ENCODE measurements around the gene MIPOL1. TPM values are rescaled to one million over a fixed set of nuclear protein-coding genes. Genes with fewer than 3 reads are reported as not detected.
"Not testable (repeated sequence)": the region's sequence is repeated elsewhere in the genome, so short reads cannot be mapped to it uniquely, and the experiment has no call there.

MIPOL1 gene
- total RNA-seq, 4 donors from 2014 or later, result 11.4 to 25.7 (median 18.9) TPM

DNA sequence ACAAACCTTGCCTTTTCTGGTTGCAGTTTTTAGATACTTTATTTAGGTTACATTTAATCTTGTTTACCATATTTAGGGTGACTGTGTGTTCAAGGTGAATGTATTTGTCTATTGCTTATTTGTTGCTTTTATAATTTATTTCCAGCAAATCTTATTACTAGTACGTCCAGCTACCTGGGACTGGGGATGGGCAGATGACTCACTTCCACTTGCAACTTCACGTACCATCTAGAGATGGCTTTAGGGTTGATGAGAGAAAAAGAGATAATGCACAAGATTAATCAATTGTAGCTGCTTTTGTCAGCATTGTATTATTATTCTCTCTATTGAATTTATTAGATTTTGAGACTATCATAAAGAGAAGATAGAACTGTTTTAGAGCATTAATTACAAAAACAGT is 5.1 kb downstream of the MIPOL1 start:
- H3K4me3 ChIP-seq, result no peak overlapping the region
- peaks cover 0 to 17% (median 0%) of the 10 kb centered on the region in 4 donors for H3K4me1 ChIP-seq
- no peaks in the 10 kb centered on the region for H3K27me3 ChIP-seq
- no peak overlapping the region for H3K27ac ChIP-seq
- DNase-seq (ENCODE audit: low spot score in 2 of 2), result no peak
- peaks cover 0 to 13% (median 0%) of the 10 kb centered on the region in 4 donors for H3K9me3 ChIP-seq
- TF ChIP-seq EP300 (IDR thresholded peaks at IDR 0.05) (no peak), CTCF (IDR thresholded peaks at IDR 0.05) (no peak), POLR2A (IDR thresholded peaks at IDR 0.05) (no peak)
- WGBS, 2 donors, result 91 to 93% methylated on average over 2 of the region's 2 CpGs
- peaks cover 0 to 9% (median 0%) of the 10 kb centered on the region in 3 donors for H3K36me3 ChIP-seq

DNA sequence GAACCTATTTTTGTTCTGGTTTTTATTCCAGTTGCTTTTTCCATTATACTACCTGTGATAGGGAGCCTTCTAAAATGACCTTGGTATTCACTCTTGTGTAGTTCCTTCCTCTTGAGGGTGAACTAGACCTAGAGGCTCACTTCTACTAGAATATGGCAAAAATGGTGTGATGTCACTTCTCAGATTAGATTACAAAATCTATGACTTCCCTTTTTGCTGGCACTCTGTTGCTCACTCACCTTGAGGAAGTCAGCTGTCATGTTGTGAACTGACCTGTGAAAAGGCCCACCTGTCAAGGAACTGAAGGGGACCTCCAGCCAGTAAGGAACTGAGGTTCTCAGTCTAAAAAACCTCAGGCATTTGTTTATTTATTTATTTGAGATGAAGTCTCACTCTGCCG is 5.7 kb downstream of the MIPOL1 start:
- H3K27ac ChIP-seq, result no peak overlapping the region

GRCh38 chr14:37205623-37206605 is 8.2 kb downstream of the MIPOL1 start:
- not testable (repeated sequence) for DNase-seq (ENCODE audit: low spot score in 2 of 2); H3K4me1 ChIP-seq; H3K27me3 ChIP-seq; H3K36me3 ChIP-seq; H3K4me3 ChIP-seq; H3K27ac ChIP-seq
- WGBS, 2 donors, result 99% methylated on average over 7 of the region's 7 CpGs
- H3K9me3 ChIP-seq, result peaks cover 0 to 13% (median 0%) of the 10 kb centered on the region in 4 donors

More for the DNA sequence above, 5.7 kb downstream of the MIPOL1 start:
- no peak overlapping the region for H3K4me3 ChIP-seq
- H3K9me3 ChIP-seq, result peaks cover 0 to 13% (median 0%) of the 10 kb centered on the region in 4 donors
- 88 to 100% methylated on average over 1 of the region's 1 CpG for WGBS, 2 donors
- H3K27me3 ChIP-seq, result no peaks in the 10 kb centered on the region
- H3K36me3 ChIP-seq, result peaks cover 0 to 9% (median 0%) of the 10 kb centered on the region in 3 donors
- DNase-seq (ENCODE audit: low spot score in 2 of 2), result no peak
- no peak for TF ChIP-seq EP300 (IDR thresholded peaks at IDR 0.05)
- no peak for TF ChIP-seq POLR2A (IDR thresholded peaks at IDR 0.05)
- TF ChIP-seq CTCF (IDR thresholded peaks at IDR 0.05), result no peak
- peaks cover 0 to 15% (median 0%) of the 10 kb centered on the region in 4 donors for H3K4me1 ChIP-seq

- H3K4me3 ChIP-seq; H3K4me1 ChIP-seq; DNase-seq (ENCODE audit: low spot score in 2 of 2); H3K27ac ChIP-seq; H3K27me3 ChIP-seq: not testable (repeated sequence)
- H3K36me3 ChIP-seq, result peaks cover 0 to 21% (median 0%) of the 10 kb centered on the region in 3 donors
- H3K9me3 ChIP-seq, result peaks cover 0 to 13% (median 0%) of the 10 kb centered on the region in 4 donors
- WGBS, 2 donors, result 94 to 95% methylated on average over 2 of the region's 2 CpGs
Measured at GRCh38 chr14:37209617-37210016, 11.9 kb downstream of the MIPOL1 start.

DNA sequence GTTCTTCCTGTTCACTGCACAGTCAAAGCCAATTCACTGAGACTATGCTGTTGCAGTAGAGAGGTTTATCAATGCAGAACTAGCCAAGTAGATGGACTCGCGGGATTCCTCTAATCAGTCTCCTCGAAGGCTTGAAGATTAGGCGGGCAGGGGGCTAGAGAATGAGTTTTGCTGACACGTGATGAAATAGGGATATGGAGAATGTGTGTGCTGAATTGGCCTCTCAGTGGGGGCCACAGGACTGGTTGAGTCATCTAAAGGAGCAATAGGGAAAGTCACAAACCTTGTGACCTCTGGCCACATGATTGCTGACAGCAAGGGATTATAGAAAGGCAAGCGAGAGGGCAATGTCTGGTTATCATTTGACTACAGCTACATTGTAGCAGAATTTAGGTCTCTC is 12.7 kb downstream of the MIPOL1 start:
- no peak overlapping the region for H3K27ac ChIP-seq
- no peaks in the 10 kb centered on the region for H3K4me1 ChIP-seq
- TF ChIP-seq CTCF (IDR thresholded peaks at IDR 0.05), result no peak
- TF ChIP-seq POLR2A (IDR thresholded peaks at IDR 0.05), result no peak
- peaks cover 0 to 16% (median 0%) of the 10 kb centered on the region in 4 donors for H3K9me3 ChIP-seq
- peaks cover 0 to 29% (median 0%) of the 10 kb centered on the region in 3 donors for H3K36me3 ChIP-seq
- 94 to 97% methylated on average over 6 of the region's 6 CpGs for WGBS, 2 donors
- DNase-seq (ENCODE audit: low spot score in 2 of 2), result no peak
- H3K27me3 ChIP-seq, result no peaks in the 10 kb centered on the region
- no peak overlapping the region for H3K4me3 ChIP-seq

- no peak overlapping the region for H3K27ac ChIP-seq
- H3K36me3 ChIP-seq, result peaks cover 0 to 20% (median 0%) of the 10 kb centered on the region in 3 donors
- H3K27me3 ChIP-seq, result no peaks in the 10 kb centered on the region
- TF ChIP-seq POLR2A (IDR thresholded peaks at IDR 0.05), result no peak
- no peak for TF ChIP-seq EP300 (IDR thresholded peaks at IDR 0.05)
- no peak for TF ChIP-seq CTCF (IDR thresholded peaks at IDR 0.05)
- peaks cover 0 to 3% (median 0%) of the 10 kb centered on the region in 4 donors for H3K9me3 ChIP-seq
- no peak overlapping the region for H3K4me3 ChIP-seq
- no peaks in the 10 kb centered on the region for H3K4me1 ChIP-seq
- no peak for DNase-seq (ENCODE audit: low spot score in 2 of 2)
Measured at GRCh38 chr14:37213016-37213415, 15.3 kb downstream of the MIPOL1 start.

Data from tibial nerve (tissue), 4 donors.